Measurements from ENCODE around the gene METTL24.

DNA sequence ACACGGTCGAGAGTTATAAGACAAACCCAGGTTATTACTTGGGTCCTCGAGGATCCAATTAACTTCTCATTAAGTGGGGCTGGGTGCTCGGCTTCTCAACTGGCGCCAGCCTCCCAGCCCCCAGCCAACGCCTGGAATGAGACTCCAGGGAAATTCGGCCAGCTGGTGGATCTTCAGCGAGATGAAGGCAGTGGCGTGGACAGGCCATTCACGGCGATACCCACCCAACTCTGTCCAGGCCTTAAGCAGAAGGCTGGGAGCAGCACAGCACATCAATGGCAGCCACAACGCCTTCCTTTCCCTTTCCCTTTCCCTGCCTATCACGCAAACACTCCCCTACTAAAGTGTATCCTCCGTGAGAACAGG lies 868 bp downstream of the METTL24 start:
- TF ChIP-seq, protein P1, sequence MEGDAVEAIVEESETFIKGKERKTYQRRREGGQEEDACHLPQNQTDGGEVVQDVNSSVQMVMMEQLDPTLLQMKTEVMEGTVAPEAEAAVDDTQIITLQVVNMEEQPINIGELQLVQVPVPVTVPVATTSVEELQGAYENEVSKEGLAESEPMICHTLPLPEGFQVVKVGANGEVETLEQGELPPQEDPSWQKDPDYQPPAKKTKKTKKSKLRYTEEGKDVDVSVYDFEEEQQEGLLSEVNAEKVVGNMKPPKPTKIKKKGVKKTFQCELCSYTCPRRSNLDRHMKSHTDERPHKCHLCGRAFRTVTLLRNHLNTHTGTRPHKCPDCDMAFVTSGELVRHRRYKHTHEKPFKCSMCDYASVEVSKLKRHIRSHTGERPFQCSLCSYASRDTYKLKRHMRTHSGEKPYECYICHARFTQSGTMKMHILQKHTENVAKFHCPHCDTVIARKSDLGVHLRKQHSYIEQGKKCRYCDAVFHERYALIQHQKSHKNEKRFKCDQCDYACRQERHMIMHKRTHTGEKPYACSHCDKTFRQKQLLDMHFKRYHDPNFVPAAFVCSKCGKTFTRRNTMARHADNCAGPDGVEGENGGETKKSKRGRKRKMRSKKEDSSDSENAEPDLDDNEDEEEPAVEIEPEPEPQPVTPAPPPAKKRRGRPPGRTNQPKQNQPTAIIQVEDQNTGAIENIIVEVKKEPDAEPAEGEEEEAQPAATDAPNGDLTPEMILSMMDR (conservative IDR thresholded peaks at IDR 0.05; ENCODE audit: low read length) = no peak
- TF ChIP-seq EZH2phosphoT487 (IDR thresholded peaks at IDR 0.05; ENCODE audit: borderline replicate concordance) = no peak
